ENCODE results near the gene SAMD10. TPM values are rescaled to one million over a fixed set of nuclear protein-coding genes. Genes with fewer than 3 reads are reported as not detected.
"Not testable (repeated sequence)": the region's sequence is repeated elsewhere in the genome, so short reads cannot be mapped to it uniquely, and the experiment has no call there.

The SAMD10 gene
- 1 to 10 TPM; 5.8 to 9.5 TPM for total RNA-seq
- long read RNA-seq, partial matches to known transcripts, result 1 of 7 reads
- long read RNA-seq, other reads (novel, unspliced or antisense), result 2 of 7 reads

- peak; percentile 68 for DNase-seq
- ATAC-seq, result peak; percentile 35
- intact Hi-C loops (cut with DNase I, micrococcal nuclease), result loop anchor here (10.0 kb wide), 2 partner anchors 75 to 445 kb away; partner anchors contain the start of gene PTK6 (in 1 of the 2)
Observed at GRCh38 chr20:63979557-63980316, at the start of gene SAMD10. TSS of gene SAMD10 (minus strand) at chr20:63979642. CDS start at chr20:63979467, 175 bp downstream.

- DNase-seq (peak in 1 of 2 donors; percentile 71), ATAC-seq (no peak)
- intact Hi-C loops (cut with DNase I, micrococcal nuclease), result no loop called here
Observed at GRCh38 chr20:64027981-64028685, 48.7 kb upstream of the SAMD10 start.

GRCh38 chr20:64025826-64026412 is 46.5 kb upstream of the SAMD10 start:
- intact Hi-C loops (cut with DNase I, micrococcal nuclease), result no loop called here
- DNase-seq (no peak), ATAC-seq (no peak)

- DNase-seq (no peak), ATAC-seq (no peak)
- intact Hi-C loops (cut with DNase I, micrococcal nuclease), result no loop called here
Observed at GRCh38 chr20:64025101-64025825, 45.8 kb upstream of the SAMD10 start.

GRCh38 chr20:64024141-64024990 is 44.9 kb upstream of the SAMD10 start:
- ATAC-seq (peak; percentile 93), DNase-seq (peak; percentile 46 to 51)
- intact Hi-C loops (cut with DNase I, micrococcal nuclease), result no loop called here

- peak; percentile 14 for ATAC-seq
- intact Hi-C loops (cut with DNase I, micrococcal nuclease), result no loop called here
- no peak for DNase-seq
Observed at GRCh38 chr20:64023361-64024140, 44.1 kb upstream of the SAMD10 start.

- intact Hi-C loops (cut with DNase I, micrococcal nuclease), result no loop called here
- no peak for ATAC-seq
- no peak for DNase-seq
Observed at GRCh38 chr20:64022671-64023360, 43.4 kb upstream of the SAMD10 start.

GRCh38 chr20:64021124-64021975 is 41.9 kb upstream of the SAMD10 start:
- ATAC-seq, result no peak
- intact Hi-C loops (cut with DNase I, micrococcal nuclease), result no loop called here
- DNase-seq, result no peak

GRCh38 chr20:64015635-64016034 is 36.2 kb upstream of the SAMD10 start:
- ATAC-seq (no peak), DNase-seq (no peak)
- intact Hi-C loops (cut with DNase I, micrococcal nuclease), result no loop called here

GRCh38 chr20:64012385-64013154 is 33.1 kb upstream of the SAMD10 start:
- intact Hi-C loops (cut with DNase I, micrococcal nuclease); DNase-seq; ATAC-seq: not testable (repeated sequence)

- ATAC-seq, result no peak
- no peak for DNase-seq
- intact Hi-C loops (cut with DNase I, micrococcal nuclease), result no loop called here
Observed at GRCh38 chr20:64011366-64011779, 31.9 kb upstream of the SAMD10 start.

GRCh38 chr20:64010711-64011237 is 31.3 kb upstream of the SAMD10 start:
- intact Hi-C loops (cut with DNase I, micrococcal nuclease), result no loop called here

GRCh38 chr20:64009811-64010387 is 30.5 kb upstream of the SAMD10 start:
- intact Hi-C loops (cut with DNase I, micrococcal nuclease), result no loop called here
- ATAC-seq (no peak), DNase-seq (no peak)

More at GRCh38 chr20:64010711-64011237, 31.3 kb upstream of the SAMD10 start:
- DNase-seq (no peak), ATAC-seq (no peak)

GRCh38 chr20:64006902-64007301 is 27.5 kb upstream of the SAMD10 start:
- intact Hi-C loops (cut with DNase I, micrococcal nuclease), result no loop called here
- DNase-seq, result no peak
- no peak for ATAC-seq

- no peak for ATAC-seq
- no peak for DNase-seq
- intact Hi-C loops (cut with DNase I, micrococcal nuclease), result no loop called here
Observed at GRCh38 chr20:64006490-64006889, 27.0 kb upstream of the SAMD10 start.
